ENCODE results near the gene ZNF593. TPM values are rescaled to one million over a fixed set of nuclear protein-coding genes. Genes with fewer than 3 reads are reported as not detected.

Gene ZNF593
- total and polyA plus RNA-seq, 9 of the 15 experiments (the other 6 are each of a cell fraction or from before 2014, with no cell fraction given), result 9.8 to 334 (median 48.2) TPM

GRCh38 chr1:26200413-26200812 lies 30.7 kb downstream of the ZNF593 start:
- ChIA-PET POLR2A (interaction anchor here (0.6 to 2.0 kb wide), 9 partner anchors 9 to 304 kb away, joined by 3 to 9 read pairs (median 4); partner anchors contain the start of genes CATSPER4 and CEP85), CTCF (ENCODE audit: low intra/inter-chr PET ratio) (interaction anchor here (0.7 to 1.9 kb wide), 3 partner anchors 31 to 793 kb away, joined by 3 to 8 read pairs (median 6); partner anchors contain the start of genes TRNP1 and ZNF593)
- intact Hi-C loops (cut with micrococcal nuclease), result loop anchor here (2.0 kb wide), 1 partner anchor 32 kb away; the partner anchor contains the start of genes C1orf232 and ZNF593
- TF ChIP-seq MEIS2 (IDR thresholded peaks at IDR 0.05; ENCODE audit: partially characterized antibody) (no peak), ZNF121 (CRISPR knock-in tag; conservative IDR thresholded peaks at IDR 0.05) (no peak), BACH1 (tag; IDR thresholded peaks at IDR 0.05) (peak; percentile 53; the same call in 1 of the 2 replicates), FOXO4 (CRISPR knock-in tag; IDR thresholded peaks at IDR 0.05) (0 out of 2 replicates have a peak, but pooled peaks have one; percentile 4), YBX1 (IDR thresholded peaks at IDR 0.05) (no peak), ZNF146 (CRISPR knock-in tag; IDR thresholded peaks at IDR 0.05; ENCODE audit: unreplicated experiment) (no peak), LEF1 (IDR thresholded peaks at IDR 0.05) (no peak), ZNF518B (CRISPR knock-in tag; IDR thresholded peaks at IDR 0.05) (no peak), SREBF1 (IDR thresholded peaks at IDR 0.05; ENCODE audit: borderline replicate concordance, low read depth, low read length) (no peak), MAFF (IDR thresholded peaks at IDR 0.05; ENCODE audit: low read length) (no peak), ARID1B (IDR thresholded peaks at IDR 0.05) (no peak), BRCA1 (IDR thresholded peaks at IDR 0.05) (no peak), BRCA1 (CRISPR knock-in tag; IDR thresholded peaks at IDR 0.05) (no peak), EZH2 (IDR thresholded peaks at IDR 0.05; ENCODE audit: borderline replicate concordance, low read depth, low read length) (no peak), TCF7L2 (IDR thresholded peaks at IDR 0.05; ENCODE audit: low read depth, low read length) (no peak), ZKSCAN1 (IDR thresholded peaks at IDR 0.05; ENCODE audit: low read depth, low read length) (no peak), CHCHD3 (CRISPR knock-in tag; IDR thresholded peaks at IDR 0.05) (no peak), ZNF740 (CRISPR knock-in tag; IDR thresholded peaks at IDR 0.05) (no peak), ZNF740 (tag; IDR thresholded peaks at IDR 0.05) (0 out of 4 replicates have a peak, but pooled peaks of 1 of the 2 experiments have one; percentile 17)

More at GRCh38 chr1:26200413-26200812, 30.7 kb downstream of the ZNF593 start:
- 37% methylated on average over 5 of the region's 5 CpGs for WGBS (ENCODE audit: insufficient coverage, low coverage, missing lambda C conversion rate)
- peak; percentile 28 to 42 (median 36) for DNase-seq (ENCODE audit: extremely low read depth in 1 of 4, low spot score in 3 of 4)
- BruUV-seq (replicated peaks), result no TSS peak
- peak overlapping the region; percentile 68 for H3K4me2 ChIP-seq (ENCODE audit: insufficient read depth, low read length)
- ATAC-seq, result no peak
- H3K9me3 ChIP-seq (replicated peaks; ENCODE audit: control insufficient read depth, insufficient read depth, low read depth, low read length), result no peaks in the 10 kb centered on the region
- H3K27ac ChIP-seq (ENCODE audit: extremely low read depth, low read depth, low read length), result peak overlapping the region; percentile 82
- peak overlapping the region; percentile 97 for H2AFZ ChIP-seq (ENCODE audit: low read depth, low read length)
- no peaks in the 10 kb centered on the region for H3K9me1 ChIP-seq (ENCODE audit: control insufficient read depth, insufficient read depth, low read length)
- H3K4me3 ChIP-seq, result peak overlapping the region; percentile 14; the same call in 1 of the 2 replicates
- peak overlapping the region; percentile 70 to 88 for H3K9ac ChIP-seq (ENCODE audit: insufficient read depth in 1 of 2, low read depth in 2 of 2, low read length in 2 of 2)
- no peaks in the 10 kb centered on the region for H4K20me1 ChIP-seq (replicated peaks; ENCODE audit: control insufficient read depth, insufficient read depth, low read length)
- FAIRE-seq, result no peak
- in situ Hi-C loops (cut with MboI), result no loop called here
- no peaks in the 10 kb centered on the region for H3K79me2 ChIP-seq (ENCODE audit: control insufficient read depth, insufficient read depth, low read length)
- no peaks in the 10 kb centered on the region for H3K36me3 ChIP-seq (ENCODE audit: control insufficient read depth, insufficient read depth, low read length)
- H3K27me3 ChIP-seq (ENCODE audit: control insufficient read depth in 2 of 2, insufficient read depth in 2 of 2, low read length in 2 of 2), result no peaks in the 10 kb centered on the region
- peaks cover 23 to 30% of the 10 kb centered on the region in 2 experiments for H3K4me1 ChIP-seq (replicated peaks in 1 of 2; ENCODE audit: control insufficient read depth in 2 of 2, insufficient read depth in 2 of 2, low read length in 2 of 2)
